H1 (cell line): ENCODE results near the gene C7orf57. TPM values are rescaled to one million over a fixed set of nuclear protein-coding genes. Genes with fewer than 3 reads are reported as not detected.

Experiments used
- CHD7 ChIP-seq: fragments of 300-600 bp; sonication (generic); IDR thresholded peaks from 2 replicates; pipeline ENCODE4 v1.7.1; 2012; ENCODE audit warnings: low read length, moderate library complexity, mild to moderate bottlenecking, inconsistent platforms; ENCODE audit not compliant: insufficient replicate concordance
- POLR2A ChIP-seq, 2 experiments: IDR thresholded peaks; 1 replicate in 1 of 2; 2 replicates in 1 of 2; pipeline ENCODE4 v1.6.1; 2011; ENCODE audit warnings: low read depth in 2 of 2, low read length in 2 of 2, mild to moderate bottlenecking in 2 of 2; ENCODE audit errors: control extremely low read depth in 1 of 2
- RNF2 ChIP-seq: fragments of 200-900, 300-1000 bp; sonication (generic); IDR thresholded peaks from 2 replicates; pipeline ENCODE4 v1.7.1; 2016; ENCODE audit warnings: borderline replicate concordance, low read depth, mild to moderate bottlenecking, antibody characterized with exemption, low read length; ENCODE audit not compliant: poor library complexity, severe bottlenecking; ENCODE audit errors: missing control alignments
- polyA plus RNA-seq, 7 experiments: library from polyadenylated mRNA; depleted of rRNA in 3 of 7; stranded (reverse) in 5 of 7; unstranded in 2 of 7; fragments of >200 nt in 5 of 7; fragments of 200-250 nt in 2 of 7; gene quantifications; 1 replicate in 5 of 7; 2 replicates in 1 of 7; 4 replicates in 1 of 7; pipeline versions ENCODE4 v1.2.1 to v1.2.3, GENCODE V29; 2011 to 2013; ENCODE audit warnings: missing spikeins in 2 of 7, mixed read lengths in 2 of 7
- total RNA-seq: library from RNA; stranded (reverse); fragmentation: NEBNext Ultra II Directional; extraction: Animal tissue kit (Norgen Biotek cat#: 25700); gene quantifications from 2 replicates; pipeline ENCODE4 v1.2.1, GENCODE V29; 2021

Gene C7orf57
- total and polyA plus RNA-seq, 2 of the 8 experiments (the other 6 are each of a cell fraction or from before 2014, with no cell fraction given) = 0.08 to 0.56 TPM

- TF ChIP-seq RNF2 = no peak
- no peak for TF ChIP-seq POLR2A (IDR thresholded peaks at IDR 0.05; ENCODE audit: control extremely low read depth in 1 of 2, low read depth in 2 of 2, low read length in 2 of 2)
- no peak for TF ChIP-seq CHD7
- TF ChIP-seq, all 59 proteins: peak for 0
These were observed 49.5 kb downstream of the C7orf57 start (continued) for GRCh38 chr7:48084727-48085432.
